IMR-90 (cell line): Measurements from ENCODE around the gene SLX4. TPM values are rescaled to one million over a fixed set of nuclear protein-coding genes. Genes with fewer than 3 reads are reported as not detected.

Experiments
- ATAC-seq: fragments of 200-7000 bp; cut with Tn5 transposase; 2 replicates; pipeline ENCODE4 v1.9.1; 2020; ENCODE audit warnings: low read depth, mild to moderate bottlenecking, moderate library complexity
- BruUV-seq: library from RNA; stranded (reverse); fragments of 400-500 nt; replicated peaks from 2 replicates; lab custom pipeline; 2021; lab: Mats Ljungman, UMichigan
- CTCF ChIA-PET: fragments of 300-600 bp; formaldehyde crosslinking; extraction: SDS; loops from one replicate; lab custom pipeline; 2021; ENCODE audit warnings: antibody characterized with exemption; lab: Yijun Ruan, JAX
- POLR2A ChIA-PET: fragments of 300-600 bp; sonication (Branson Sonifier 250); formaldehyde crosslinking; loops from one replicate; lab custom pipeline; 2022; ENCODE audit warnings: antibody characterized with exemption; ENCODE audit not compliant: unreplicated experiment; lab: Charles Lee
- DNase-seq: peaks from one replicate; pipeline ENCODE4 v3.0.0; 2013
- H2AFZ ChIP-seq: replicated peaks from 2 replicates; pipeline ENCODE3; 2013; ENCODE audit warnings: low read length, mild to moderate bottlenecking; ENCODE audit not compliant: poor library complexity
- H2AK5ac ChIP-seq: 2 replicates; pipeline ENCODE4 v1.6.1; 2013; ENCODE audit warnings: low read depth, low read length, inconsistent platforms
- H2AK9ac ChIP-seq: replicated peaks from 2 replicates; pipeline ENCODE3; 2013; ENCODE audit warnings: mild to moderate bottlenecking, low read depth, low read length, moderate library complexity; ENCODE audit not compliant: poor library complexity
- H2BK120ac ChIP-seq: 2 replicates; pipeline ENCODE4 v1.6.1; 2013; ENCODE audit warnings: low read depth, low read length, inconsistent platforms
- H2BK15ac ChIP-seq: 3 replicates; pipeline ENCODE4 v1.6.1; 2013; ENCODE audit warnings: low read depth, low read length, inconsistent platforms
- H2BK20ac ChIP-seq: 2 replicates; pipeline ENCODE4 v1.6.1; 2013; ENCODE audit warnings: low read depth, mild to moderate bottlenecking, inconsistent platforms, low read length, moderate library complexity
- H2BK5ac ChIP-seq: 2 replicates; pipeline ENCODE4 v1.6.1; 2013; ENCODE audit warnings: mild to moderate bottlenecking, low read depth, low read length, inconsistent platforms; ENCODE audit not compliant: poor library complexity, severe bottlenecking
- H3K14ac ChIP-seq: replicated peaks from 2 replicates; pipeline ENCODE4 v1.6.1; 2013; ENCODE audit warnings: low read depth, low read length, inconsistent platforms
- H3K18ac ChIP-seq: 2 replicates; pipeline ENCODE4 v1.6.1; 2013; ENCODE audit warnings: low read depth, low read length, control low read depth
- H3K23ac ChIP-seq: 2 replicates; pipeline ENCODE4 v1.6.1; 2013; ENCODE audit warnings: low read depth, low read length, inconsistent platforms
- H3K27ac ChIP-seq: 2 replicates; pipeline ENCODE4 v1.5.1; 2013; ENCODE audit warnings: mild to moderate bottlenecking, control low read depth, low read length; ENCODE audit not compliant: insufficient read depth
- H3K27me3 ChIP-seq: 2 replicates; pipeline ENCODE4 v1.6.1; 2013; ENCODE audit warnings: low read length; ENCODE audit not compliant: control insufficient read depth, insufficient read depth
- H3K36me3 ChIP-seq: 2 replicates; pipeline ENCODE4 v1.6.1; 2013; ENCODE audit warnings: low read length, mixed read lengths; ENCODE audit not compliant: control insufficient read depth, insufficient read depth
- H3K4ac ChIP-seq: 2 replicates; pipeline ENCODE4 v1.6.1; 2013; ENCODE audit warnings: low read depth, low read length, inconsistent platforms
- H3K4me1 ChIP-seq: 2 replicates; pipeline ENCODE4 v1.6.1; 2013; ENCODE audit warnings: low read length, mixed read lengths; ENCODE audit not compliant: control insufficient read depth, insufficient read depth
- H3K4me2 ChIP-seq: 2 replicates; pipeline ENCODE4 v1.6.1; 2013; ENCODE audit warnings: low read depth, mild to moderate bottlenecking, control low read depth, low read length, moderate library complexity
- H3K4me3 ChIP-seq: 2 replicates; pipeline ENCODE4 v1.5.1; 2013; ENCODE audit warnings: low read depth, mild to moderate bottlenecking, control low read depth, low read length, moderate library complexity; ENCODE audit not compliant: insufficient read depth
- H3K56ac ChIP-seq: 2 replicates; pipeline ENCODE4 v1.6.1; 2013; ENCODE audit warnings: low read length, inconsistent platforms; ENCODE audit not compliant: insufficient read depth; ENCODE audit errors: extremely low read depth
- H3K79me1 ChIP-seq, 2 experiments: 2 replicates each; pipeline ENCODE4 v1.6.1; 2013; ENCODE audit warnings: low read length in 2 of 2, inconsistent platforms in 1 of 2, low read depth in 1 of 2
- H3K9ac ChIP-seq: 2 replicates; pipeline ENCODE4 v1.6.1; 2013; ENCODE audit warnings: low read depth, low read length, control low read depth
- H3K9me1 ChIP-seq: 2 replicates; pipeline ENCODE4 v1.6.1; 2013; ENCODE audit warnings: low read length, inconsistent platforms; ENCODE audit not compliant: insufficient read depth
- H3K9me3 ChIP-seq: 2 replicates; pipeline ENCODE4 v1.6.1; 2013; ENCODE audit warnings: low read length; ENCODE audit not compliant: control insufficient read depth, insufficient read depth
- H4K20me1 ChIP-seq: 2 replicates; pipeline ENCODE4 v1.6.1; 2013; ENCODE audit warnings: low read length, inconsistent platforms; ENCODE audit not compliant: insufficient read depth
- H4K5ac ChIP-seq: 2 replicates; pipeline ENCODE4 v1.6.1; 2013; ENCODE audit warnings: mild to moderate bottlenecking, low read depth, low read length, control low read depth
- H4K8ac ChIP-seq, 2 experiments: 2 replicates each; pipeline ENCODE4 v1.6.1; 2013; ENCODE audit warnings: low read depth in 2 of 2, low read length in 2 of 2, control low read depth in 1 of 2, inconsistent platforms in 1 of 2
- H4K91ac ChIP-seq: 2 replicates; pipeline ENCODE4 v1.6.1; 2013; ENCODE audit warnings: low read depth, low read length, inconsistent platforms; ENCODE audit not compliant: insufficient read depth
- BHLHE40 ChIP-seq: fragments of 150-350 bp; IDR thresholded peaks from 2 replicates; pipeline ENCODE4 v1.6.1; 2016; ENCODE audit warnings: mild to moderate bottlenecking, low read depth, low read length
- CEBPB ChIP-seq: IDR thresholded peaks from 2 replicates; pipeline ENCODE4 v1.6.1; 2012; ENCODE audit warnings: low read depth, low read length, improper control_type of control experiment
- CHD1 ChIP-seq: IDR thresholded peaks from 2 replicates; pipeline ENCODE4 v1.6.1; 2012; ENCODE audit warnings: low read depth, low read length, improper control_type of control experiment
- FOS ChIP-seq: fragments of 150-350 bp; IDR thresholded peaks from 2 replicates; pipeline ENCODE4 v1.6.1; 2016; ENCODE audit warnings: low read depth, low read length
- MAFK ChIP-seq: IDR thresholded peaks from 2 replicates; pipeline ENCODE4 v1.6.1; 2012; ENCODE audit warnings: low read depth, low read length, improper control_type of control experiment
- RAD21 ChIP-seq: IDR thresholded peaks from 2 replicates; pipeline ENCODE4 v1.6.1; 2012; ENCODE audit warnings: low read length, improper control_type of control experiment
- RFX5 ChIP-seq: IDR thresholded peaks from 2 replicates; pipeline ENCODE4 v1.8.0; 2012; ENCODE audit warnings: low read depth, mild to moderate bottlenecking, low read length, moderate library complexity
- WGBS, 2 experiments: methylation state at CpG; one replicate each; pipeline versions ENCODE4 v1.1.5 to v1.1.7; 2013; ENCODE audit warnings: missing lambda C conversion rate in 2 of 2; ENCODE audit not compliant: insufficient read length in 1 of 2; ENCODE audit errors: extremely low coverage in 2 of 2; 5-methylcytosine and 5-hydroxymethylcytosine counted together
- dilution Hi-C: fragments of 300-500 bp; cut with HindIII; formaldehyde crosslinking; loops from one replicate; pipeline ENCODE4 v1.14.3; 2018; ENCODE audit warnings: low sequenced_read_pairs; ENCODE audit not compliant: unreplicated experiment
- in situ Hi-C: fragments of 300-500 bp; cut with MboI; formaldehyde crosslinking; loops from 3 replicates; pipeline ENCODE4 v1.14.3; 2019; ENCODE audit warnings: low sequenced_read_pairs, inconsistent platforms, mixed read lengths
- intact Hi-C: fragments of 100-400 bp; cut with micrococcal nuclease; formaldehyde crosslinking; loops from 2 replicates; pipeline ENCODE4 v1.10.0; 2022
- polyA plus RNA-seq, 3 experiments: library from polyadenylated mRNA; depleted of rRNA; stranded (reverse); fragments of >200 nt; gene quantifications; 2 replicates each; pipeline ENCODE4 v1.2.3, GENCODE V29; 2012; ENCODE audit warnings: low replicate concordance in 1 of 3
- total RNA-seq: library from RNA; depleted of rRNA; stranded (reverse); fragments of >200 nt; gene quantifications from 2 replicates; pipeline ENCODE4 v1.2.3, GENCODE V29; 2012
- TF ChIP-seq, protein P1 (sequence below): fragments of 150-350 bp; IDR thresholded peaks from 2 replicates; pipeline ENCODE4 v1.6.1; 2016; ENCODE audit warnings: low read depth, mild to moderate bottlenecking, low read length, moderate library complexity, borderline replicate concordance

SLX4 gene
- total and polyA plus RNA-seq, 2 of the 4 experiments (the other 2 are of a cell fraction), result 1.3 to 3.1 TPM

DNA sequence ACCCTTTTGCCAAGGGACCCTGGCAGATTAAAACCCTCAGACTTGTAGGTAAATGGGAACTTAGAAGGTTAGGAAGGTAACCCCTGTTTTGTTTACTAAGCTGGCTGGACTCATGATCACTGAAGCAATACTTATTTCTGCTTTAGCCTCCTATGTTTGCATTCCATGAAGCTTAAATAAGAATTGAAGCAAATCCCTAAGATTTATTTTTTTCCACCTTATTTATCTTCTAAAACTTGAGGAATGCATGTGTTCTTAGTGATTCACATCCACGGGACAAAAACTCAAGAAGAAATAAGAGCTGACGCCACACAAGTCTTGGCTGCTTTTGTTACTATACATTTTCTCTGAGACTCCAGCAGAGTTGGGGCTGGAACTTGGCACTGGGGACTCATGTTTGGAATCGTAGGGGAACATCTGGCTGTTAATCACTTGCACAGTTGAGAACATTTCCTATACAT, 75.1 kb downstream of the SLX4 start:
- H3K9me3 ChIP-seq, result no peaks in the 10 kb centered on the region
- no peak overlapping the region for H2AFZ ChIP-seq
- H3K4me3 ChIP-seq, result no peak overlapping the region
- H3K4me2 ChIP-seq, result peak overlapping the region; percentile 76
- H3K27me3 ChIP-seq, result no peaks in the 10 kb centered on the region
- peak overlapping the region; percentile 92 for H3K18ac ChIP-seq
- in situ Hi-C loops, result no loop called here
- peak overlapping the region; percentile 65; the same call in 1 of the 2 replicates for H2AK5ac ChIP-seq
- H3K36me3 ChIP-seq, result peaks cover 21% of the 10 kb centered on the region
- H3K27ac ChIP-seq, result peak overlapping the region; percentile 99; the same call in 1 of the 2 replicates
- H2BK5ac ChIP-seq, result peak overlapping the region; percentile 92
- H3K4ac ChIP-seq, result peak overlapping the region; percentile 92
- DNase-seq (peak; percentile 93), ATAC-seq (peak; percentile 93)
- H3K79me1 ChIP-seq, result 0 out of 4 replicates have a peak, but pooled peaks cover 0 to 6% of the 10 kb centered on the region in 2 experiments
- peak overlapping the region; percentile 65 for H2BK20ac ChIP-seq
- peak overlapping the region; percentile 77 for H4K91ac ChIP-seq
- H4K20me1 ChIP-seq, result peaks cover 7% of the 10 kb centered on the region; the same call in 1 of the 2 replicates
- CTCF ChIA-PET, result interaction anchor here (1.1 kb wide), 1 partner anchor 10 kb away, joined by 4 read pairs; no protein-coding TSS in a partner anchor
- peak overlapping the region; percentile 78; the same call in 1 of the 3 replicates for H2BK15ac ChIP-seq
- peak overlapping the region; percentile 11; the same call in 1 of the 2 replicates for H3K9ac ChIP-seq
- BruUV-seq, result TSS peak; percentile 52
- POLR2A ChIA-PET, result interaction anchor here (0.5 kb wide), 1 partner anchor 400 kb away, joined by 17 read pairs; no protein-coding TSS in a partner anchor
- H3K14ac ChIP-seq, result peak overlapping the region; percentile 67; the same call in 1 of the 2 replicates
- TF ChIP-seq, protein P1, sequence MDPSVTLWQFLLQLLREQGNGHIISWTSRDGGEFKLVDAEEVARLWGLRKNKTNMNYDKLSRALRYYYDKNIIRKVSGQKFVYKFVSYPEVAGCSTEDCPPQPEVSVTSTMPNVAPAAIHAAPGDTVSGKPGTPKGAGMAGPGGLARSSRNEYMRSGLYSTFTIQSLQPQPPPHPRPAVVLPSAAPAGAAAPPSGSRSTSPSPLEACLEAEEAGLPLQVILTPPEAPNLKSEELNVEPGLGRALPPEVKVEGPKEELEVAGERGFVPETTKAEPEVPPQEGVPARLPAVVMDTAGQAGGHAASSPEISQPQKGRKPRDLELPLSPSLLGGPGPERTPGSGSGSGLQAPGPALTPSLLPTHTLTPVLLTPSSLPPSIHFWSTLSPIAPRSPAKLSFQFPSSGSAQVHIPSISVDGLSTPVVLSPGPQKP, result no peak
- TF ChIP-seq MAFK (no peak), RFX5 (no peak), CEBPB (peak; percentile 79), BHLHE40 (peak; percentile 39; the same call in 1 of the 2 replicates), RAD21 (no peak), CHD1 (no peak), FOS (peak; percentile 54; the same call in 1 of the 2 replicates)
- WGBS, 2 experiments, result no CpG with 5 or more reads among the region's 3 CpGs
- H4K8ac ChIP-seq, result peak overlapping the region in 1 of 2 experiments; percentile 75; a peak in 2 of 4 replicates
- no peak overlapping the region for H3K56ac ChIP-seq
- H4K5ac ChIP-seq, result peak overlapping the region; percentile 74
- H3K23ac ChIP-seq, result peak overlapping the region; percentile 15; the same call in 1 of the 2 replicates
- peak overlapping the region; percentile 10 for H2AK9ac ChIP-seq
- dilution Hi-C loops, result no loop called here
- peak overlapping the region; percentile 96 for H2BK120ac ChIP-seq
- H3K9me1 ChIP-seq, result peaks cover 26% of the 10 kb centered on the region
- intact Hi-C loops, result no loop called here
- H3K4me1 ChIP-seq, result peaks cover 20% of the 10 kb centered on the region
